Activated CD4-positive, CD25-positive, alpha-beta regulatory T cell treated with anti-CD3 and anti-CD28 coated beads, Interleukin-2, amount 50 U/mL, for 24 hours (primary cell): ENCODE data around the gene ATP5PD.

ENCODE experiments used
- ATAC-seq, 2 donors: fragments of 150-1000 bp; cut with Tn5 transposase; one replicate each; pipeline ENCODE4 v1.10.0; 2021; ENCODE audit warnings: mild to moderate bottlenecking in 1 of 2, moderate library complexity in 1 of 2

Gene ATP5PD

GRCh38 chr17:75046407-75047289 is at the start of gene ATP5PD, which contains the start of gene KCTD2:
ATP5PD (minus strand) TSS chr17:75046969; CDS start chr17:75042650, 4,319 bp downstream.
KCTD2 (plus strand) TSS chr17:75047225; CDS start chr17:75047251, 26 bp downstream.
- peak; percentile 95 to 96 for ATAC-seq

- no peak for ATAC-seq
Observed at GRCh38 chr17:75096082-75096625, 49.4 kb upstream of the ATP5PD start.

DNA sequence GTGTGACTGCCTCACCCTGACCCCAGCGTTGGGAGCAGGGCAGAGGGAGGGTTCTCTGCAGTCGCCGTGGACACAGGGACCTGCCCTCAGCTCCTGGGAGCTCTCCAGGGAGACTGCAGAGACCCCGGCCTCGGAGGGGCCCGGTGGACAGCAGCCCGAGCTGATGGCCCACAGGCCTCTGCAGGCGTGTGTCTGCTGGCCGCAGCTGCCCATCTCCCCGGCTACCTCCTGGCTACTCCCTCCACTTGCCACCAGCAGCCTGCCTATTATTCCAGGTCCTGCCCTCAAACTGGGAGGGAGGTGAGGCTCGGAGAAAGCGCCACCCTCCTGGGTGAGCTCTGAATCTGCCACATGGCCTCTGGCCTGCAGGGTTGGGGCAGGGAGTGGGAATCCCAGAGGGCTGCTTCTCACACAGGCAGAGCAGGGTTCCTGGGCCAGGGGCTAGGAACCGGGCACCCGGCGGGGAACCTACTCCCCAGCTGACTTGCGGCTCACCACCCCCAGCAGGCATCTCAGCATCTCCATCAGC is 48.2 kb upstream of the ATP5PD start:
- no peak for ATAC-seq

- ATAC-seq: no peak
Observed at GRCh38 chr17:75093548-75094158, 46.9 kb upstream of the ATP5PD start.

- ATAC-seq: no peak
Observed at GRCh38 chr17:75091855-75092327, 45.1 kb upstream of the ATP5PD start.

DNA sequence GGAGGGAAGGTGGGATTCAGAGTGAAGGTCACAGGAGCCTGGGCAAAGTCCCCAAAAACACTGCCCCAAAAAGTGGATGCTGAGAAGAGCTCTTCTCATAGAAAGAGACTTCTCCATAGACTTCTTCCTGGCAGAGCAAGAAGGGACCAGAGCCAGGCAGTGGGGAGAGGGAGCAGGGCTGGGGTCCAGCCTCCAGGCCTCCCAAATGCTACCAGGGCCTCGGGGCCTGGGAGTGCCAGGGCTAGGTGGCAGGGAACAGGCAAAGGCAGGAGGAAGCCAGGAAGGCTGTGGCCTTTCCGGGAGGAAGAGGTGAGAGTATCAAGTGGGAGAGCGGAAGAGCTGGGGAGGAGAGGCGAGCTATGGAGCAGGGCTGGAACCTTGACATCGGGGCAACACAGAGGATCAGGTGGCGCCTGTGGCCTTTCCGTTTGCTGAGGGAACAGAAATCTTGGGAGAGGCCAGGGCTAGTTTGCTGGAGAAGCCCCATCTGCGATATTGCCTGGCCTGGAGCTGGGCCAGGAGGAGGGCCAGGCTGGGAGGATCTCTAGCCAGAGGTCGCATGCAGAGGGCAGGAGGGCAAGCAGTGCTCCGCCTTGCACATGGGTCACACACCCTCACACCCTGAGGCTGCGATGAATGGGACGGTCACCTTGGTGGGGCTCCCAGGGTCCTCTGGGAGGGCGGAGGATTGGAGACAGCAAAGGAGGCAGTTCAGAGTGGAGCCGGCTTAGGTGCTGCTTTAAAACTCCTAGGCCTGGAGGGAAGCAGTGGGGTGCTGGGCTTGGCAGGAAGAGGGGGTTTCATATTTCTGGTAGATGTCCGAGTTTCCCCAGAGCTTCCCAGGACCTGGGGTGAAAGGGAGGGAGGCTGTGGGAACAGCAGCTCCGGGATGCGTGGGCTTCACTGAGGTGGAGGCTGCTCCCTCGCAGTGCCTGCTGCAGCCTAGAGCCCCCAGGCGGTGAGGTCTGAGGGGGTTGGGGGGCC is 44.4 kb upstream of the ATP5PD start:
- no peak for ATAC-seq

DNA sequence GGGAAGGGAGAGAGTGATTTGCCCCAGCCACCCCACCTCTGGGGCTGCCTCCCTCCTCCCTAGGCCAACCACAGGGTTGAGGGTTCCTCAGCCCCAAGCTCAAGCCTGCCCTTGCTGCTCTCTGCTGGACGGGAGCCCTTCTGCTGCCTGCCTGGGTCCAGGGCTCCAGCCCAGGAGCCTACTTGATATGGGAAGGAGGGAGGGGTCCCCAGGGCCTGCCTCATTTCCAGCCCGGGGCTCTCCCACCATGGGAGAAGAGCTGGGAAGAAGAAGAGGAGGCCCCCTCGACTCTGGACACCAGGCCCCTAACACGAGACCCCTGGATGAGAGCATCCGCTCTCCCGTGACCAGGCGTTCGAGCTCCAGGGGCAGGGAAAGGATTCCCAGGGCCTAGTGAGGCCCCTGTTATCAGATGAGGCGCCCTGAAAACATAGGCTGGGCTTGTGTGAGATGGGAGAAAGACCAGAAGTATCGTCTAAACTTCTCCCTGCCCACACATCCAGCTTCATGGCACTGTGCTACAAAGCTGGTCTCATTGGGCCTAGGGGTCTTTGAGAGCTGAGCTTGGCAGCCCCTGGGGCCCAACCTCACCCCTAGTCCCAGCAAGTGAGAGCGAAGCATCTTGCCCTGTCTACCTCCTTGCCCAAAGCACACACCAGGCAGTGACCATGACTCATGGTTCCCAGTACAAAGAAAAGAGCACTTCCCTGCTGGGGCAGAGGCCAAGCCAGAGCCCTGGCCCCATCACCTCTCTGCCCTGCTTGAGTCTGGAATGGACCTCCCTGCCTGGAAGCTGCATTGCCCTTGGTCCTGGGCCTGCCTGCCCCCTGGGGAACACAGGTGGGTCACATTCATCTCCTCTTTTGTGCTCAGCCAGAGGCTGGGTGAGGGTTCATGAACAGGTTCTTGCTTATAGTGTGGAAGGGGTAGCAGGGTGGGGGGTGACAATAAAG is 42.0 kb upstream of the ATP5PD start:
- ATAC-seq: peak in 1 of 2 donors; percentile 26

DNA sequence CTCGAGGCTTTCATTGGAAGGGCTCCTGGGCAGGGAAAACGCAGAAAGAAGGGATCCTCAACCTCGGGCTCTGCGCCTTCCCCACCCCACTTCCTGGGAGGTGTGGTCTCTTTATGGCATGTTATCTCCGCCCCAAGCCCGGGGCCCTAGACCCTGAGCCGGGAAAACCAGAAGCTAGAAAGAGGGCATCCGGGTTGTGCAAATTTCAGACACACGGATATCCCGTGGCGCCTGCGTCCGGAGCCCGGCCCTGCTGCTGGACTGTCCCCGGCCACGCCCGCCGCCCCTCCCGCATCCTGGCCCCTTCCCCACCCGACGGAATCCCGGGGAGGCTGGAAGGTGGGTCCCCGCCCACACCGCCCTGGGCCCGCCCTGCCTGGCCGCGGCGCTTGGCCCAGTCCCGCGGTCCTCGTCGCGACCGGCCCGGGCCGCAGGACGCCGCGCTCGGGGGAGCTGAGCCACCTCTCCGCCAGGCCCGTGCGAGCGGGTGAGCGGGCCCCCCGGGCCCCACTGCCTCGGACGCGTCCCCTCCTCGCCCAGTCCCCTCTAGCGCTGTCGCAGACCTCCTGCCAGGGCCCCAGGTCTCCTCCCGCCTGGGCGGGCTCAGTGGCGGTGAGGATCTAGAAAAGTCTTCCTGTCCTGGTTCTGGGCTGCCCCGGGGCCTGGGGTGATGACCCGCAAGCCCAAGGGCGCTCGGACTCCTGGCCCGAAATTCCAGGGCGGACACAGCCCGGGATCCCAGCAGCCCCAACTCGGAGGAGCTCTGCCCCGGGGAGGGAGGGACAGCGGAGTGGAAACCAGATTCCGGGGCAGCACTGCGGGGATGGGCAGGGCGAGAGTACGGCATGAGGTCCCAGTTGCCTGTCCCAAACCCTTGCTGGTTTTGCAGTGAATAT is 41.0 kb upstream of the ATP5PD start, which contains the start of gene SLC16A5:
Gene SLC16A5 (plus strand): TSS at position 397 of the 896 bp plus-strand sequence. CDS start 5,683 bp downstream, outside the sequence.
- peak; percentile 66 to 68 for ATAC-seq

- no peak for ATAC-seq
Observed at GRCh38 chr17:75087182-75087557, 40.4 kb upstream of the ATP5PD start.

DNA sequence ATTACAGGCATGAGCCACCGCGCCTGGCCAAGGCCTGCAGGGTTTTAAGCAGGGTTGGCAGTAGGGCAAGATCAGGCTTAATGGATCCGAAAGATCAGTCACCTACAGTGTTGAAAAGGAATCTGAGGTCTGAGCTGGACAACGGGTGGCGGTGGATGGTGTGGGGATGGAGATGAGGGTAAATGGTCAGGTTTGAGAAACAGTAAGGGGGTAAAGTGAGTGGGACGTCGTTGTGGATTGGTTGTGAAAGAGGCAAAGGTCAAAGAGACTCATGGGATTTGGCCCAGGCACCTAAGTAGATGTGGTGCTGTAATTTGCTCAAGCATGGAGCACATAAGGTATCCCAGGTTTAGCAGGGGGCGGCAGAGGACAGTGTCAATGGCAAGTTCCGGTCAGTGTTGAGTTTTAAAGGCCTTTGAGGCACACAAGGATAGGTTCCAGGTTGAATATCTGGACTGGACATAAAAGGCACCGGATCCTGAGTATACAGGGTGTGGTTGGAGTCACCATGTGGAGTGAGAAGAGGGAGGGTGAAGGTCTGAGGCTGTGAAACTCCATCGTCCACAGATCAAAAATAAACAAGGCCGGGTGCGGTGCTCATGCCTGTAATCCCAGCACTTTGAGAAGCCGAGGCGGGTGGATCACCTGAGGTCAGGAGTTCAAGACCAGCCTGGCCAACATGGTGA is 39.9 kb upstream of the ATP5PD start:
- ATAC-seq: no peak

DNA sequence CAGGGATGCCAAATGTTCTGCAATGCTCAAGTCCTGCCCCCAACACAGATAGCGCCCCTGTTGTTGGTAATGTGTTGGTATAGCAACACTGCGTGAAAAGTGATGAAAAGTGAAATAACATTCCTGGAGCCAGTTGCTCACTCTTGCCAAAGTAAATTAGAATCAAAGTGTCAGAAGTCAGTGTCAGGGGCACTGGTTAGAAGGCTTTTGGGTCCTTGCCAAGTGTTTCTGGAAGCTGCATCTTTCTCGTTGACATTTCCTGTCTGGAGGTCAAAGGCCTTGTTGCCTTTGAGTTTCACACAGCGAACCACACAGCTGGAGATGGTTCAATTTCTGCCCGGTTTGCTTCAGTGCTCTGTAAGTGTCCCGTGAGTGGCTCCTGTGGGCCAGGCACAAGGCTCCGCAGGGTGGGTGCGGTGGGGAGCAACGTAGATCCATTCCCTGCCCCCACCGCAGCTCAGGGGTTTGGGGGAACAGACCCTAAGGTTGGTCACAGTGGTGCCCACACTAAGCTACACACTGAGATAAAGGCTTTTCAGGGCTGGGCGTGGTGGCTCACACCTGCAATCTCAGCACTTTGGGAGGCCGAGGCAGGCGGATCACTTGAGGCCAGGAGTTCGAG is 37.4 kb upstream of the ATP5PD start:
- no peak for ATAC-seq

DNA sequence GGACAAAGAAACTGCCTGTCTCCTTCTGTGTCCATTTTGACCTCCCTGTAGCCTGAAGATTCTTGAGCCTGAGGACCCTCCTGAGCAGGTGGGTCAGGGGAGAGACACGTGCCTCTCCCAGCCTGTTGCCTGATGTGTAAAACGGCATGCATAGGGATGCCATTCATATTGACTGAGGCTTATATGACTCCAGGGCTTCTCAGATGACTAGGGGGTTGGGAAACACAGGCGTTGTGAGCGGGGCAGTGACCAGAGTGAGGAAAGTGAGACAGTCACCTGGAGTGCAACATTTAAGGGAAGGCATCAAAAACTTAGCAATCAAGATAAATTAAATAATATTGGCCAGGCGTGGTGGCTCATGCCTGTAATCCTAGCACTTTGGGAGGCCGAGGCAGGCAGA is 35.9 kb upstream of the ATP5PD start:
- ATAC-seq: no peak

DNA sequence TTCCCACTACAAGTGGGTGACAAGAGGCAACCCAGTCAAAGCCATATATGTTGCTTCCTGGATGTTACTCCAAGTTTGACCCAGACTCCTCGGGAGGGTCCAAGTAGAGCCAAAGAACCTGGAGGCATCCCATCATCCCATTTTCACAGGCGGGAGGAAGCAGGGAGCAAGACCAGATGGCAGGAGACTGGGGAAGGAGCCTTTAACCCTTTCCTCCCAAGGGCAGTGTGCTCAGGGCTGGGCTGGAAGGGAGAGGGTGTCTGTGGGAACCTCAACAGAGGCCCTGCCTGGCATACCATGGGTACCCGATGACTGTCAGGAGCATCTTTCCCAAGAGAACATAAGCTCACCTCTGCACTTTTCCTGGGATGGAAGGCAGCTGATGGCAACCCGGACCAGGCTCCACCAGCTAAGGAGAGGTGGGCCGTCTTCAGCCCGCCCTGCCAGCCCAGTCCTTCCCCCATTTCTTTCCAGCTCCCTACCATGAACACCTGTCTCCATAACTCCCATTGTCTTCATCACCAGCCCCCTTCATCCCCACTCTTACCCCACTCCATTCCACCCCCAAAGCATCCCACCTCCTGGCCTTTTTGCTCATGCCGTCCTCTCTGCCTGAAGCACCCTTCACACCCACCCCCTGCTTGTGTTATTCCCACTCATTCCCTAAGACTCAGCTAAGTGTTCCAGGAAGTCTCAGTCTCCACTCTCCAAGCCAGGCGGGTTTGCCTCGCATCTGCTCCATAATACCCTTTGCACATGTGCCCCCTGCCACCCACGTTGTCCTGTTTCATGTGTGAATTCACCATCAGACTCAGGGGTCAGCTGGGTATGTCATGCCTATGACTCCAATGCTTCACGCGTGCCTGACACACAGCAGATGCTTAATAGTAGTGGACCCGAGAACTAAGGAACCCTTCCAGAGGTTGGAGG is 35.1 kb upstream of the ATP5PD start:
- ATAC-seq: no peak

DNA sequence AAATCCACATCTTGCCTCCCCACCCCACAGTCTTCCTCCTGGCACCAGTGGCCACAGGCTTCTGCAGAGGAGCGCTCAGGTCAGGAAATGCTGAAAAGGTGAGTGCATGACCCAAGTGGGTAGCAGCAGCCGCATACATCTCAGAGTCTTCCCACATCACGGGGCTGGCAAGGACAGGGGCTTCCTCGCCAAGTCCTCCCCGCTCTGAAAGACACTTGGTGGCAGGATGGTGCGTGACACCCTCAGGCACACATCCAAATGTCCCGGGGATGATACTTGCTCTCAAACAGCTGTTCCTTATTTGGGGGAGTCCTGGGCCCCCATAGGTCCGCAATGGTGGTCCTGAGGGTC is 32.2 kb upstream of the ATP5PD start:
- ATAC-seq: no peak

- ATAC-seq: peak; percentile 30 to 31
Observed at GRCh38 chr17:75078284-75079022, 31.7 kb upstream of the ATP5PD start.

GRCh38 chr17:75077496-75078283 is 30.9 kb upstream of the ATP5PD start:
- peak; percentile 85 to 86 for ATAC-seq
